ENCODE results near the gene CAPG. TPM values are rescaled to one million over a fixed set of nuclear protein-coding genes. Genes with fewer than 3 reads are reported as not detected.
"Not testable (repeated sequence)": the region's sequence is repeated elsewhere in the genome, so short reads cannot be mapped to it uniquely, and the experiment has no call there.

The CAPG gene
- total RNA-seq, 1 donor from 2014 or later: 179 TPM

DNA sequence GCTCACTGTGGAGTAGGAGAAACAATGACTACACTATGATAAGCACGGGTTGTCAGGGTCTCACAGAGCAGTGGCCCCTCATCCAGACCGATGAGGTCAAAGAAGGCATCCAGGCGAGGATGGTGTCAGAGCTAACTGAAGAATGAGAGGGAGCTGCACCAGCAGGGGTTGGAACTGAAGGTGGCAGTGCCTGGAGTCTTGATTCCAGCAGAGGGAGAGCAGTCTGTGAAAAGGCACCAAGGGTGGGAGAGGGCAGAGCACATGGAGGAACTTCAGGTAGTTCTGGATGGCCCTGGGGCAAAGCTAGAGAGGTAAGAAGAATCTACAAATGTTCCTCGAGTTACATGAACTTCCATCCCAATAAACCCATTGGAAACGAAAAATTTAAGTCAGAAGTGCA, 43.0 kb downstream of the CAPG start:
- H3K36me3 ChIP-seq: peaks cover 5 to 34% of the 10 kb centered on the region in 2 donors
- TF ChIP-seq, protein P1, sequence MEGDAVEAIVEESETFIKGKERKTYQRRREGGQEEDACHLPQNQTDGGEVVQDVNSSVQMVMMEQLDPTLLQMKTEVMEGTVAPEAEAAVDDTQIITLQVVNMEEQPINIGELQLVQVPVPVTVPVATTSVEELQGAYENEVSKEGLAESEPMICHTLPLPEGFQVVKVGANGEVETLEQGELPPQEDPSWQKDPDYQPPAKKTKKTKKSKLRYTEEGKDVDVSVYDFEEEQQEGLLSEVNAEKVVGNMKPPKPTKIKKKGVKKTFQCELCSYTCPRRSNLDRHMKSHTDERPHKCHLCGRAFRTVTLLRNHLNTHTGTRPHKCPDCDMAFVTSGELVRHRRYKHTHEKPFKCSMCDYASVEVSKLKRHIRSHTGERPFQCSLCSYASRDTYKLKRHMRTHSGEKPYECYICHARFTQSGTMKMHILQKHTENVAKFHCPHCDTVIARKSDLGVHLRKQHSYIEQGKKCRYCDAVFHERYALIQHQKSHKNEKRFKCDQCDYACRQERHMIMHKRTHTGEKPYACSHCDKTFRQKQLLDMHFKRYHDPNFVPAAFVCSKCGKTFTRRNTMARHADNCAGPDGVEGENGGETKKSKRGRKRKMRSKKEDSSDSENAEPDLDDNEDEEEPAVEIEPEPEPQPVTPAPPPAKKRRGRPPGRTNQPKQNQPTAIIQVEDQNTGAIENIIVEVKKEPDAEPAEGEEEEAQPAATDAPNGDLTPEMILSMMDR (IDR thresholded peaks at IDR 0.05): no peak
- no peak overlapping the region for H3K27ac ChIP-seq
- H3K4me3 ChIP-seq: no peak overlapping the region
- no peaks in the 10 kb centered on the region for H3K9me3 ChIP-seq
- H3K4me1 ChIP-seq: no peaks in the 10 kb centered on the region
- no peak for DNase-seq (ENCODE audit: low spot score in 2 of 2)
- H3K27me3 ChIP-seq: no peaks in the 10 kb centered on the region
- intact Hi-C loops (cut with DNase I): no loop called here

DNA sequence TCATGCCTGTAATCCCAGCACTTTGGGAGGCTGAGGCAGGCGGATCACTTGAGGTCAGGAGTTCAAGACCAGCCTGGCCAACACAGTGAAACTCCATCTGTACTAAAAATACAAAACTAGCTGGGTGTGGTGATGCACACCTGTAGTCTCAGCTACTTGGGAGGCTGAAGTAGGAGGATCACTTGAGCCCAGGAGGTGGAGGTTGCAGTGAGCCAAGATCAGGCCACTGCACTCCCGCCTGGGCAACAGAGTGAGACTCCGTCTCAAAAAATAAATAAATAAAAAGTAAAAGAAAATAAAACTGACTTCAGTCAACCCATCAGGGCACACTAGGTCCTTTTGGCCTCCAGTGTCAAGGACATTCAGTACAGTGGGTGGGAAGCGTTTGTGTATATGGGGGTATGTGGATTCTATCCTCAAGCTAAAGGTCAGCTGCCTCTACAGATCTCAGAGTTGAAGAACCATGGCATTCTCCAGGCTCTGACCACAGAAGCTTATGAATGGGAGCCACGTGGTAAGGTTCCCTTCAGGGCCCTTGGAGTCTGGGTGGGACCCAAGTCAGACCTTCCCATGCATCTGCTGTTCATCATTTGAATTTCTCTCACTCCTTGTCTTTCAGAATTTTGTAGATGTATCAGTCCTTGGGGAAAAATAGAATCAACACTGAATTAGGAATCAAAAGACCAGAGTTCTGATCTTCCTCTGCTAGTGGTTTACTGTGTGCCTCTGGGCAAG, 47.3 kb downstream of the CAPG start:
- H3K27ac ChIP-seq; H3K27me3 ChIP-seq; H3K4me3 ChIP-seq; H3K4me1 ChIP-seq; intact Hi-C loops (cut with DNase I); DNase-seq (ENCODE audit: low spot score in 2 of 2); H3K9me3 ChIP-seq: not testable (repeated sequence)
- peaks cover 16 to 40% of the 10 kb centered on the region in 2 donors for H3K36me3 ChIP-seq

DNA sequence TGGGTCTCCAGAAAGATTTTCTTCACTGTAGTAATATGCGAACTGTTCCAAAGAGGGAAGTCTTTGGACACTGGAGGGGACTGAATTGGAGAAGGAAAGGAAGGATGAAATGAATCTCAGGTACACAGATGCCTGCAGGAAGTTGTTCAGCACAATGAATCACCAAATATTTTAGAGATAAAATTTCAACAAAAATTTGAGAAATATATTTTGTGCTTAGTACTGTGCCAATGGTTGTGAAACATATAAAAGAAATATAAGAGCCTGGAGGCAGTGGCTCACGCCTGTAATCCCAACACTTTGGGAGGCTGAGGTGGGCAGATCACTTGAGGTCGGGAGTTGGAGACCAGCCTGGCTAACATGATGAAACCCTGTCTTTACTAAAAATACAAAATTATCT, 52.4 kb downstream of the CAPG start:
- H3K9me3 ChIP-seq: no peaks in the 10 kb centered on the region

DNA sequence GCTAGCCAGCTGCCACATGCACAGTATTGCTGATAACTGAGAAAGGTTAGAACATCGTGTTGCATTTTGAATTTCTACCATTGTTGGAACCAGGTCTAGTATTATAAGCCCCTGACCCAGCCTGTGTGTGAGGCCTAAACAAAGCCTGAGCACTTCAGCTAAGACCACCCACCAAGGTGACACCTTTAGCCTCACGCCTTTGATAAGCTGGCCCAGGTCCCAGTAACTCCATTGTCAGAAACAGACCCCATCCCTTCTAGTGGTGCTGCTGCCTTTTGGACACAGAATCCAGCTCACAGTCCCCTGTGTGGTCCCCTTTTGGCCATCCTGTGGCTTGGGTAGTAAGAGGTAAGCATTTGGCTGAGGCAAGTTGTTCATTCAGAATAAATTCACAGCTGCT, 54.0 kb downstream of the CAPG start:
- H3K27ac ChIP-seq: no peak overlapping the region
- TF ChIP-seq, protein P1 (IDR thresholded peaks at IDR 0.05): no peak
- no peak for DNase-seq (ENCODE audit: low spot score in 2 of 2)
- H3K36me3 ChIP-seq: peaks cover 7 to 14% of the 10 kb centered on the region in 2 donors
- peaks cover 11 to 13% of the 10 kb centered on the region in 2 donors for H3K4me1 ChIP-seq
- no peaks in the 10 kb centered on the region for H3K9me3 ChIP-seq
- intact Hi-C loops (cut with DNase I): no loop called here
- H3K4me3 ChIP-seq: no peak overlapping the region
- no peaks in the 10 kb centered on the region for H3K27me3 ChIP-seq

More for the DNA sequence above, 52.4 kb downstream of the CAPG start:
- TF ChIP-seq, protein P1 (IDR thresholded peaks at IDR 0.05): no peak
- DNase-seq (ENCODE audit: low spot score in 2 of 2): no peak
- Histone ChIP-seq H3K4me1 (peaks cover 11 to 13% of the 10 kb centered on the region in 2 donors), H3K27me3 (no peaks in the 10 kb centered on the region), H3K27ac (no peak overlapping the region), H3K36me3 (peaks cover 16 to 22% of the 10 kb centered on the region in 2 donors), H3K4me3 (no peak overlapping the region)
- intact Hi-C loops (cut with DNase I): no loop called here

DNA sequence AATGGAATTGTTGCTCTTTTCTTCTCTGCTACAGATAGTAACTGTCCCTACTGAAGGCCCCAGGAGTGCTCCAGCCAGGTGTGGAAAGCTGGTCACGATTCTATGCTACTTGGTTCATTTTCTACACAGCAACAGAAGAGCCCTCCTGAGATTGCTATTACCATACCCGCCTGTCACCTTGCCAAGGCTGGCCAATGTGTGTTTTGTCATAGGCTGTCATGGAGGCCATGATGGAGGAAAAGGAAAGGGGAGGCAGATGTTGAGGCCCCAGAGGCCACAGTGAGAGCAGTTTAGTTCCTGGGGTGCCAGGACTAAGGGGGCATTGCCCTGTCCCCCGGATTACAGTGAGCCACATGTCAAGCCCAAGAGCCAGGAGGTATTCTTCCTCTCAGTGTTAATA, 54.6 kb downstream of the CAPG start:
- Histone ChIP-seq H3K27ac (no peak overlapping the region), H3K27me3 (no peaks in the 10 kb centered on the region), H3K9me3 (no peaks in the 10 kb centered on the region), H3K36me3 (peaks cover 9 to 20% of the 10 kb centered on the region in 2 donors), H3K4me3 (peak overlapping the region; percentile 81 to 83), H3K4me1 (peaks cover 11 to 13% of the 10 kb centered on the region in 2 donors)
- DNase-seq (ENCODE audit: low spot score in 2 of 2): no peak
- TF ChIP-seq, protein P1 (IDR thresholded peaks at IDR 0.05): no peak
- intact Hi-C loops (cut with DNase I): loop anchor here (2.0 kb wide), 1 partner anchor 63 kb away; the partner anchor contains the start of gene SH2D6

DNA sequence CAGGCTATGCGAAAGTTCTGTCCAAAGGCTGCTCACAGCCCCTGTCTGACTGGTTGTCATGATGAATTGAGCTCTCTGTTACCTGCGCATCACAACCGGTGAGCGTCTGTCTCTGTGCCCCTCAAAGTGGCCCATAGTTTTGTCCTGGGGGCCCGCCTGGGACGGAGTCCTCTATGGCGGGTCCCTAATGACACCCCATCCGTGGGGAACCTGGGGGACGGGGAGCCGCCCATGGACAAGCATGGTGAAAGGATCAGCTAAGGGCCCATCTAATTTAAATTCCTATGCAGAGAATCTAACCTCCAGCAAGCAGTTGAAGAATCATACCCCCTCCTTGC, 55.1 kb downstream of the CAPG start:
- H3K4me1 ChIP-seq: peaks cover 11 to 13% of the 10 kb centered on the region in 2 donors

More for the DNA sequence above, 55.1 kb downstream of the CAPG start:
- H3K27ac ChIP-seq: peak overlapping the region; percentile 80 to 91
- no peak for DNase-seq (ENCODE audit: low spot score in 2 of 2)
- TF ChIP-seq, protein P1 (IDR thresholded peaks at IDR 0.05): no peak
- peak overlapping the region; percentile 81 to 83 for H3K4me3 ChIP-seq
- intact Hi-C loops (cut with DNase I): loop anchor here (2.0 kb wide), 1 partner anchor 64 kb away; the partner anchor contains the start of gene SH2D6
- no peaks in the 10 kb centered on the region for H3K9me3 ChIP-seq
- peaks cover 12 to 25% of the 10 kb centered on the region in 2 donors for H3K36me3 ChIP-seq
- H3K27me3 ChIP-seq: no peaks in the 10 kb centered on the region
